Neural progenitor cell (in vitro differentiated cells): ENCODE results near the gene IGDCC3. TPM values are rescaled to one million over a fixed set of nuclear protein-coding genes. Genes with fewer than 3 reads are reported as not detected.

Experiments used
- DNase-seq: peaks from one replicate; pipeline ENCODE4 v3.0.0-alpha.2; 2016; ENCODE audit warnings: low spot score
- H2AFZ ChIP-seq: fragments of 200-600 bp; sonication (generic); replicated peaks from 2 replicates; pipeline ENCODE4 v1.6.1; 2016; ENCODE audit warnings: antibody characterized with exemption
- H3F3A ChIP-seq: fragments of 200-600 bp; sonication (generic); 2 replicates; pipeline ENCODE4 v1.6.1; 2016; ENCODE audit warnings: antibody characterized with exemption, low read depth
- H3K27ac ChIP-seq: fragments of 200-600 bp; sonication (generic); 2 replicates; pipeline ENCODE4 v1.5.1; 2016; ENCODE audit warnings: mild to moderate bottlenecking
- H3K27me3 ChIP-seq: fragments of 200-600 bp; sonication (generic); 2 replicates; pipeline ENCODE4 v1.6.1; 2016; ENCODE audit warnings: mild to moderate bottlenecking, moderate library complexity
- H3K36me3 ChIP-seq: fragments of 200-600 bp; sonication (generic); 2 replicates; pipeline ENCODE4 v1.5.1; 2016
- H3K4me1 ChIP-seq: fragments of 200-600 bp; sonication (generic); 2 replicates; pipeline ENCODE4 v1.6.1; 2016; ENCODE audit warnings: mixed run types
- H3K4me2 ChIP-seq: fragments of 200-600 bp; sonication (generic); 2 replicates; pipeline ENCODE4 v1.6.1; 2016
- H3K4me3 ChIP-seq: fragments of 200-600 bp; sonication (generic); 2 replicates; pipeline ENCODE4 v1.5.1; 2016
- H3K79me2 ChIP-seq: fragments of 200-600 bp; sonication (generic); 2 replicates; pipeline ENCODE4 v1.6.1; 2016; ENCODE audit warnings: low read depth
- H3K9ac ChIP-seq: fragments of 200-600 bp; sonication (generic); 2 replicates; pipeline ENCODE4 v1.6.1; 2016
- H3K9me3 ChIP-seq: fragments of 200-600 bp; sonication (generic); 2 replicates; pipeline ENCODE4 v1.5.1; 2016; ENCODE audit warnings: low read depth
- H4K20me1 ChIP-seq: fragments of 200-600 bp; sonication (generic); 2 replicates; pipeline ENCODE4 v1.6.1; 2016; ENCODE audit warnings: low read depth
- H3K27ac Mint-ChIP-seq: 3 replicates; pipeline ENCODE4 v1.8.0; 2021; ENCODE audit warnings: mixed read lengths
- H3K27me3 Mint-ChIP-seq: 2 replicates; pipeline ENCODE4 v1.8.0; 2022; ENCODE audit warnings: low read depth, mild to moderate bottlenecking, inconsistent platforms, moderate library complexity, mixed read lengths; ENCODE audit not compliant: insufficient read depth
- H3K36me3 Mint-ChIP-seq: 3 replicates; pipeline ENCODE4 v1.8.0; 2021; ENCODE audit warnings: mixed read lengths
- H3K4me1 Mint-ChIP-seq: 3 replicates; pipeline ENCODE4 v1.8.0; 2021; ENCODE audit warnings: mixed read lengths
- H3K4me3 Mint-ChIP-seq: 3 replicates; pipeline ENCODE4 v1.8.0; 2021; ENCODE audit warnings: mild to moderate bottlenecking, moderate library complexity, mixed read lengths
- H3K9me3 Mint-ChIP-seq: 3 replicates; pipeline ENCODE4 v1.8.0; 2020; ENCODE audit warnings: mixed read lengths
- EZH2 ChIP-seq: fragments of 200-600 bp; sonication (generic); IDR thresholded peaks from 2 replicates; pipeline ENCODE4 v1.6.1; 2017; ENCODE audit warnings: antibody characterized with exemption, mild to moderate bottlenecking, moderate library complexity
- EZH2phosphoT487 ChIP-seq: fragments of 200-600 bp; sonication (generic); IDR thresholded peaks from 2 replicates; pipeline ENCODE4 v1.6.1; 2017; ENCODE audit warnings: antibody characterized with exemption
- total RNA-seq: library from RNA; depleted of rRNA; stranded (reverse); fragments of >200 nt; gene quantifications from 2 replicates; pipeline ENCODE4 v1.2.3, GENCODE V29; 2015; ENCODE audit warnings: low replicate concordance
- TF ChIP-seq, protein P1 (sequence below): fragments of 200-600 bp; sonication (generic); IDR thresholded peaks from 2 replicates; pipeline ENCODE4 v1.5.1; 2017; ENCODE audit warnings: antibody characterized with exemption, mild to moderate bottlenecking

IGDCC3 gene
- total RNA-seq, 1 donor from 2014 or later: 15.8 TPM

DNA sequence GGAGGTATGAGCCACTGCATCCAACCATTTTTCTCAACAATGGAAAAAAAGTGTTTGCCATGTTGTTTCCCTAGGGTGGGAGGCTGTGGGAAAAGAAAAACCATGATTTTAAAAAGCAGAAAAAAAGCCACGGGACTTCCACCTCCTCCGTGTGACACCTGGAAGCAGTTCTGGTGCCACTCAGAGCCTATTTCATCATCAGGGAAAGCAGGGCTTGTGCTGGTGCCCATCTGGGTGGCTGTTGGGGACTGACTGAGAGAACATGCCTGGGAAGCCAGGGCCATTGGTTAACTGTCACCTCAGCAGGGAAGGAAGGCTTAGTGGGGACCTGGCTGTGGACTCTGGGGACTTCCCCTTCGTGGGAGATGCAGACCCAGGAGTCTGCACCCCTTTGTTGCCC lies 66.0 kb downstream of the IGDCC3 start:
- H3K27ac ChIP-seq: no peak overlapping the region
- peaks cover 12% of the 10 kb centered on the region for H3K4me1 ChIP-seq
- Mint-ChIP-seq H3K9me3 (no peaks in the 10 kb centered on the region), H3K27me3 (peaks cover 4% of the 10 kb centered on the region), H3K27ac (no peak overlapping the region), H3K36me3 (no peaks in the 10 kb centered on the region), H3K4me3 (no peak overlapping the region), H3K4me1 (peaks cover 35% of the 10 kb centered on the region)
- TF ChIP-seq EZH2phosphoT487: no peak
- TF ChIP-seq, protein P1, sequence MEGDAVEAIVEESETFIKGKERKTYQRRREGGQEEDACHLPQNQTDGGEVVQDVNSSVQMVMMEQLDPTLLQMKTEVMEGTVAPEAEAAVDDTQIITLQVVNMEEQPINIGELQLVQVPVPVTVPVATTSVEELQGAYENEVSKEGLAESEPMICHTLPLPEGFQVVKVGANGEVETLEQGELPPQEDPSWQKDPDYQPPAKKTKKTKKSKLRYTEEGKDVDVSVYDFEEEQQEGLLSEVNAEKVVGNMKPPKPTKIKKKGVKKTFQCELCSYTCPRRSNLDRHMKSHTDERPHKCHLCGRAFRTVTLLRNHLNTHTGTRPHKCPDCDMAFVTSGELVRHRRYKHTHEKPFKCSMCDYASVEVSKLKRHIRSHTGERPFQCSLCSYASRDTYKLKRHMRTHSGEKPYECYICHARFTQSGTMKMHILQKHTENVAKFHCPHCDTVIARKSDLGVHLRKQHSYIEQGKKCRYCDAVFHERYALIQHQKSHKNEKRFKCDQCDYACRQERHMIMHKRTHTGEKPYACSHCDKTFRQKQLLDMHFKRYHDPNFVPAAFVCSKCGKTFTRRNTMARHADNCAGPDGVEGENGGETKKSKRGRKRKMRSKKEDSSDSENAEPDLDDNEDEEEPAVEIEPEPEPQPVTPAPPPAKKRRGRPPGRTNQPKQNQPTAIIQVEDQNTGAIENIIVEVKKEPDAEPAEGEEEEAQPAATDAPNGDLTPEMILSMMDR: no peak
- no peak overlapping the region for H3K4me3 ChIP-seq
- no peaks in the 10 kb centered on the region for H3K9me3 ChIP-seq
- no peak overlapping the region for H3K9ac ChIP-seq
- no peak for DNase-seq
- H3K4me2 ChIP-seq: peak overlapping the region; percentile 6
- H3K36me3 ChIP-seq: no peaks in the 10 kb centered on the region
- no peaks in the 10 kb centered on the region for H3K79me2 ChIP-seq
- peaks cover 16% of the 10 kb centered on the region for H3F3A ChIP-seq
- no peaks in the 10 kb centered on the region for H4K20me1 ChIP-seq
- no peak overlapping the region for H2AFZ ChIP-seq
- H3K27me3 ChIP-seq: no peaks in the 10 kb centered on the region

DNA sequence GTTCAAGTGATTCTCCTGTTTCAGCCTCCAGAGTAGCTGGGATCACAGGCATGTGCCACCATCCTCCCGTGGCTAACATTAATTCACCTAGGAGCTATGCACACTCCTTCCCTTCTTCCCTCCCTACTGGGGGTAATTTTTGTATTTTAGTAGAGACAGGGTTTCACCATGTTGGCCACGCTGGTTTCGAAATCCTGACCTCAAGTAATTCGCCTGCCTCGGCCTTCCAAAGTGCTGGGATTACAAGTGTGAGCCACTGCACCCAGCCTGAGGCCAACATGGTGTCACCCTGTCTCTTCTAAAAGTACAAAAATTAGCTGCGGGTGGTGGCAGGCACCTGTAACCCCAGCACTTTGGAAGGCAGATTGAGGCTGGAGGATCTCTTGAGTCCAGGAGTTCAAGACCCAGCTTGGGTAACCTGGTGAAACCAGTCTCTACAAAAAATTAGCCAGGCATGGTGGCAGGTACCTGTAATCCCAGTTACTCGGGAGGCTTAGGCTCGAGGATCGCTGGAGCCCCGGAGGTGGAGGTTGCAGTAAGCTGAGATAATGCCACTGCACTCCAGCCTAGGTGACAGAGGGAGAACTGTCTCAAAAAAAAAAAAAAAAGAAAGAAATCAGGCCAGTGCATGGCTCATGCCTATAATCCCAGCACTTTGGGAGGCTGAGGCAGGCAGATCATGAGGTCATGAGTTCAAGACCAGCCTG lies 67.2 kb downstream of the IGDCC3 start:
- Mint-ChIP-seq H3K9me3 (no peaks in the 10 kb centered on the region), H3K4me3 (no peak overlapping the region), H3K36me3 (no peaks in the 10 kb centered on the region), H3K27ac (no peak overlapping the region), H3K27me3 (peaks cover 2% of the 10 kb centered on the region), H3K4me1 (peaks cover 42% of the 10 kb centered on the region)
- no peak for TF ChIP-seq EZH2phosphoT487
- no peak for TF ChIP-seq EZH2
- TF ChIP-seq, protein P1: no peak
- Histone ChIP-seq H4K20me1 (no peaks in the 10 kb centered on the region), H3K9ac (no peak overlapping the region), H2AFZ (peak overlapping the region; percentile 14), H3K27me3 (no peaks in the 10 kb centered on the region), H3K4me2 (no peak overlapping the region), H3F3A (peaks cover 27% of the 10 kb centered on the region), H3K4me1 (peaks cover 12% of the 10 kb centered on the region), H3K36me3 (no peaks in the 10 kb centered on the region), H3K79me2 (no peaks in the 10 kb centered on the region), H3K27ac (no peak overlapping the region), H3K9me3 (no peaks in the 10 kb centered on the region), H3K4me3 (no peak overlapping the region)
- DNase-seq: no peak

DNA sequence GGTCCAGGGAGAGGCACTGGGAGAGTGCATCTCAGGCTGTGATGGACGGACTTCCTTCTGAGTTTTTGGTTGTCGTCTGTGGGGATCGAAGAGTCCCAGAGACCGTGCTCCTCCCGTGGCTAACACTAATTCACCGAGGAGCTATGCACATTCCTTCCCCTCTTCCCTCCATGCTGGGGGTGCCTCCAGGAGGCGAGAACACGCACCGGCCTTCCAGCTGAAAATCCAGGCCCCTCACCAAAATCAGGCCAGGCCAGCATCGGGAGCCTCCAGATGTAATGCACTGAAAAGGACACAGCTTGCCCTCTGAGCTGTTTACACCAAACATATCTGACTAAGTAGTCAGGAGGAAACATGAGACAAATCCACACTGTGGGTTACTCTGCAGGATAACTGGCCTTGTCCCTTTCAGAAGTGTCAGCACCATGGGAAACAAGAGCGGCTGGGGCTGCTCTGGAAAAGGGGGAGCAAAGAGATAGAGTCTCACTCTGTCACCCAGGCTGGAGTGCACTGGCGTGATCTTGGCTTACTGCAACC lies 67.9 kb downstream of the IGDCC3 start:
- no peak overlapping the region for H3K9ac ChIP-seq
- H3K27me3 Mint-ChIP-seq: peaks cover 2% of the 10 kb centered on the region
- peak overlapping the region; percentile 14 for H2AFZ ChIP-seq
- peak overlapping the region; percentile 98 for H3K27ac Mint-ChIP-seq
- H3K9me3 ChIP-seq: no peaks in the 10 kb centered on the region
- H3K4me3 ChIP-seq: no peak overlapping the region
- H3F3A ChIP-seq: peaks cover 34% of the 10 kb centered on the region
- peaks cover 44% of the 10 kb centered on the region for H3K4me1 Mint-ChIP-seq
- no peaks in the 10 kb centered on the region for H3K36me3 Mint-ChIP-seq
- H3K4me3 Mint-ChIP-seq: no peak overlapping the region
- H3K27ac ChIP-seq: no peak overlapping the region
- TF ChIP-seq, protein P1: no peak
- TF ChIP-seq EZH2phosphoT487 (no peak), EZH2 (no peak)
- H4K20me1 ChIP-seq: no peaks in the 10 kb centered on the region
- no peaks in the 10 kb centered on the region for H3K9me3 Mint-ChIP-seq
- no peaks in the 10 kb centered on the region for H3K27me3 ChIP-seq
- H3K4me1 ChIP-seq: peaks cover 12% of the 10 kb centered on the region
- H3K36me3 ChIP-seq: no peaks in the 10 kb centered on the region
- no peak for DNase-seq
- no peaks in the 10 kb centered on the region for H3K79me2 ChIP-seq
- H3K4me2 ChIP-seq: no peak overlapping the region
